ENCODE results near the gene KCNMA1. TPM values are rescaled to one million over a fixed set of nuclear protein-coding genes. Genes with fewer than 3 reads are reported as not detected.

The KCNMA1 gene
- total and polyA plus RNA-seq, 9 of the 15 experiments (the other 6 are each of a cell fraction or from before 2014, with no cell fraction given) = 0.01 to 0.95 (median 0.15) TPM; not detected in 4

DNA sequence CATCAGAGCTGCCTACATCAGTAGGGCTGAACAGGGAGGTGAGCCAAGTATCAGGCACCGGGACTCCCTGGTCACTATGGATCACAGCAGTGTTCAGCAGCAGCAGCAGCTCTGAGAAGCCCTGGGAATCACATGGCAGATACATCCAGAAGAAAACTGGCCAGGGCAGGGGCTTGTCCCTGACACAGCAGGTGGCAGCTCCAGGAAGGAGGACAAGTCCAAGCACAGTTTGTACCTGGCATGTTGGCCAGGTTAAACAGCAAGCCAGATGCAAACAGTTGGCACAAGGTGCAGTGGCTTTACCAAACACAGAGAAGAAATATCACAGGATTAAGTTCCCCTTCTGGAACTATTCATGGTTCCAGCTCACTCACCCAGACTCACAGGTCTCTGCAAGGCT lies 139.4 kb downstream of the KCNMA1 start:
- no TSS peak for BruUV-seq (replicated peaks)

More for the DNA sequence above, 139.4 kb downstream of the KCNMA1 start:
- Histone ChIP-seq H2AFZ (ENCODE audit: low read depth, low read length) (no peak overlapping the region), H3K36me3 (ENCODE audit: control insufficient read depth, insufficient read depth, low read length) (no peaks in the 10 kb centered on the region), H3K27me3 (ENCODE audit: control insufficient read depth in 2 of 2, insufficient read depth in 2 of 2, low read length in 2 of 2) (peaks cover 4 to 19% of the 10 kb centered on the region in 2 experiments; a peak in 2 of 5 replicates), H3K27ac (ENCODE audit: extremely low read depth, low read depth, low read length) (no peak overlapping the region), H3K9ac (ENCODE audit: insufficient read depth in 1 of 2, low read depth in 2 of 2, low read length in 2 of 2) (no peak overlapping the region), H3K9me1 (ENCODE audit: control insufficient read depth, insufficient read depth, low read length) (no peaks in the 10 kb centered on the region), H4K20me1 (replicated peaks; ENCODE audit: control insufficient read depth, insufficient read depth, low read length) (peaks cover 3% of the 10 kb centered on the region; the same call in 1 of the 2 replicates), H3K9me3 (replicated peaks; ENCODE audit: control insufficient read depth, insufficient read depth, low read depth, low read length) (no peaks in the 10 kb centered on the region), H3K79me2 (ENCODE audit: control insufficient read depth, insufficient read depth, low read length) (no peaks in the 10 kb centered on the region), H3K4me1 (replicated peaks in 1 of 2; ENCODE audit: control insufficient read depth in 2 of 2, insufficient read depth in 2 of 2, low read length in 2 of 2) (no peaks in the 10 kb centered on the region), H3K4me3 (no peak overlapping the region), H3K4me2 (ENCODE audit: insufficient read depth, low read length) (no peak overlapping the region)
- in situ Hi-C loops (cut with MboI) (no loop called here), intact Hi-C loops (cut with micrococcal nuclease) (loop anchor here (10.0 kb wide), 1 partner anchor 147 kb away; no protein-coding TSS in a partner anchor)
- FAIRE-seq = no peak
- 0% methylated on average over 1 of the region's 1 CpG for WGBS (ENCODE audit: insufficient coverage, low coverage, missing lambda C conversion rate)
- no peak for ATAC-seq
- no peak for DNase-seq (ENCODE audit: extremely low read depth in 1 of 4, low spot score in 3 of 4)
- ChIA-PET POLR2A (no interaction called here), CTCF (ENCODE audit: low intra/inter-chr PET ratio) (no interaction called here)
- TF ChIP-seq RBM14 (IDR thresholded peaks at IDR 0.05; ENCODE audit: borderline replicate concordance, insufficient read depth, low read depth, low read length) (no peak), SIX5 (IDR thresholded peaks at IDR 0.05; ENCODE audit: borderline replicate concordance in 1 of 2, insufficient read depth in 1 of 2, low read depth in 1 of 2, low read length in 2 of 2) (no peak), FOXJ2 (tag; IDR thresholded peaks at IDR 0.05) (no peak)
- TF ChIP-seq, protein P1, sequence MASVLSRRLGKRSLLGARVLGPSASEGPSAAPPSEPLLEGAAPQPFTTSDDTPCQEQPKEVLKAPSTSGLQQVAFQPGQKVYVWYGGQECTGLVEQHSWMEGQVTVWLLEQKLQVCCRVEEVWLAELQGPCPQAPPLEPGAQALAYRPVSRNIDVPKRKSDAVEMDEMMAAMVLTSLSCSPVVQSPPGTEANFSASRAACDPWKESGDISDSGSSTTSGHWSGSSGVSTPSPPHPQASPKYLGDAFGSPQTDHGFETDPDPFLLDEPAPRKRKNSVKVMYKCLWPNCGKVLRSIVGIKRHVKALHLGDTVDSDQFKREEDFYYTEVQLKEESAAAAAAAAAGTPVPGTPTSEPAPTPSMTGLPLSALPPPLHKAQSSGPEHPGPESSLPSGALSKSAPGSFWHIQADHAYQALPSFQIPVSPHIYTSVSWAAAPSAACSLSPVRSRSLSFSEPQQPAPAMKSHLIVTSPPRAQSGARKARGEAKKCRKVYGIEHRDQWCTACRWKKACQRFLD (CRISPR knock-in tag; IDR thresholded peaks at IDR 0.05) = no peak
- TF ChIP-seq, protein P2, sequence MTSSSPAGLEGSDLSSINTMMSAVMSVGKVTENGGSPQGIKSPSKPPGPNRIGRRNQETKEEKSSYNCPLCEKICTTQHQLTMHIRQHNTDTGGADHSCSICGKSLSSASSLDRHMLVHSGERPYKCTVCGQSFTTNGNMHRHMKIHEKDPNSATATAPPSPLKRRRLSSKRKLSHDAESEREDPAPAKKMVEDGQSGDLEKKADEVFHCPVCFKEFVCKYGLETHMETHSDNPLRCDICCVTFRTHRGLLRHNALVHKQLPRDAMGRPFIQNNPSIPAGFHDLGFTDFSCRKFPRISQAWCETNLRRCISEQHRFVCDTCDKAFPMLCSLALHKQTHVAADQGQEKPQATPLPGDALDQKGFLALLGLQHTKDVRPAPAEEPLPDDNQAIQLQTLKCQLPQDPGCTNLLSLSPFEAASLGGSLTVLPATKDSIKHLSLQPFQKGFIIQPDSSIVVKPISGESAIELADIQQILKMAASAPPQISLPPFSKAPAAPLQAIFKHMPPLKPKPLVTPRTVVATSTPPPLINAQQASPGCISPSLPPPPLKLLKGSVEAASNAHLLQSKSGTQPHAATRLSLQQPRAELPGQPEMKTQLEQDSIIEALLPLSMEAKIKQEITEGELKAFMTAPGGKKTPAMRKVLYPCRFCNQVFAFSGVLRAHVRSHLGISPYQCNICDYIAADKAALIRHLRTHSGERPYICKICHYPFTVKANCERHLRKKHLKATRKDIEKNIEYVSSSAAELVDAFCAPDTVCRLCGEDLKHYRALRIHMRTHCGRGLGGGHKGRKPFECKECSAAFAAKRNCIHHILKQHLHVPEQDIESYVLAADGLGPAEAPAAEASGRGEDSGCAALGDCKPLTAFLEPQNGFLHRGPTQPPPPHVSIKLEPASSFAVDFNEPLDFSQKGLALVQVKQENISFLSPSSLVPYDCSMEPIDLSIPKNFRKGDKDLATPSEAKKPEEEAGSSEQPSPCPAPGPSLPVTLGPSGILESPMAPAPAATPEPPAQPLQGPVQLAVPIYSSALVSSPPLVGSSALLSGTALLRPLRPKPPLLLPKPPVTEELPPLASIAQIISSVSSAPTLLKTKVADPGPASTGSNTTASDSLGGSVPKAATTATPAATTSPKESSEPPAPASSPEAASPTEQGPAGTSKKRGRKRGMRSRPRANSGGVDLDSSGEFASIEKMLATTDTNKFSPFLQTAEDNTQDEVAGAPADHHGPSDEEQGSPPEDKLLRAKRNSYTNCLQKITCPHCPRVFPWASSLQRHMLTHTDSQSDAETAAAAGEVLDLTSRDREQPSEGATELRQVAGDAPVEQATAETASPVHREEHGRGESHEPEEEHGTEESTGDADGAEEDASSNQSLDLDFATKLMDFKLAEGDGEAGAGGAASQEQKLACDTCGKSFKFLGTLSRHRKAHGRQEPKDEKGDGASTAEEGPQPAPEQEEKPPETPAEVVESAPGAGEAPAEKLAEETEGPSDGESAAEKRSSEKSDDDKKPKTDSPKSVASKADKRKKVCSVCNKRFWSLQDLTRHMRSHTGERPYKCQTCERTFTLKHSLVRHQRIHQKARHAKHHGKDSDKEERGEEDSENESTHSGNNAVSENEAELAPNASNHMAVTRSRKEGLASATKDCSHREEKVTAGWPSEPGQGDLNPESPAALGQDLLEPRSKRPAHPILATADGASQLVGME (CRISPR knock-in tag; IDR thresholded peaks at IDR 0.05) = no peak
